Raji (cell line): ENCODE data around the gene DIAPH1.

ENCODE experiments used
- POLR2A ChIP-seq: IDR thresholded peaks from 2 replicates; pipeline ENCODE4 v1.6.1; 2011; ENCODE audit warnings: low read depth, low read length, control low read depth; ENCODE audit not compliant: insufficient read depth

DIAPH1 gene

GRCh38 chr5:141649056-141649688 lies 30.4 kb upstream of the DIAPH1 start:
- no peak for TF ChIP-seq POLR2A

- TF ChIP-seq POLR2A: no peak
Observed at GRCh38 chr5:141647851-141648250, 29.1 kb upstream of the DIAPH1 start.

DNA sequence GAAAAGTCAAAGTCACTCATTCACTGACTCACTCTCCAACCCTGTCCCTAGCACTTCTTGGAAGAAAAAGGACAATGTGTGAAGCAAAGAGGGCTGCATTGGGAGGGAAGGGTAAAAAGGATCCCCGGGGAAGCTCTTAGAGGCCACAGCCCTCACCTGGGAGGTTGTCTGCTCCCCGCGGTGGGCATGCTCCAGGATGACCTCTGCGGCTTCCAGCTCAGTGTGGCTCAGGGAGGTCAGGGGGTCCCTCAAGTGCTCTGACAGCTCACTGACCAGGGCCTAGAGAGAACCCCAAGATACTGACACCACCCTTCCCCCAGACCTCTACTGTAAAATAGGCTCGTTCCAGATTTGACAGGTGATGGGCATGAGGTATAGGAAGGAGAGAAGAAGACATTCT lies 28.4 kb upstream of the DIAPH1 start:
- no peak for TF ChIP-seq POLR2A

- no peak for TF ChIP-seq POLR2A
Observed at GRCh38 chr5:141646026-141646425, 27.2 kb upstream of the DIAPH1 start.

GRCh38 chr5:141641634-141642267 lies 23.0 kb upstream of the DIAPH1 start:
- TF ChIP-seq POLR2A: no peak

DNA sequence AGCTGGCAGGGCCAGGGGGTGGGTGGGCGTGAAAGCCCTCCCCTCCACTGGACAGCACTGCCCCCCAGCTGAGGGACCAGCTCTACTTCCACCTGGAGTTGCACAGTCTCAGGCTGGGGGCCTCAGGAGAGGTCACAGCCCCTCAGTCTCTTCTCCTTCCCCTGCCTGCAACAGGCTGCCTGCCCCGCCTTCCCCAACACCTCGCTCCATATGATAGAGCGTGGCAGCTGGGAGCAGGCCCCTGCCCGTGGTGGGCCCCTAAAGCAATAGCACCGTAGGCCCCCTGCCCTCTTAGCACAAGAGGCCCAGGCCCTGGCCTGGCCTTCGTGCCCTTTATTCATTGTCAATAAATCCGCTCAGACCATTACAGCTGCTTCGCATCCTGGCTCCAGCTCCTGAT lies 21.9 kb upstream of the DIAPH1 start:
- TF ChIP-seq POLR2A: no peak

- TF ChIP-seq POLR2A: no peak
Observed at GRCh38 chr5:141640051-141640415, 21.2 kb upstream of the DIAPH1 start.

DNA sequence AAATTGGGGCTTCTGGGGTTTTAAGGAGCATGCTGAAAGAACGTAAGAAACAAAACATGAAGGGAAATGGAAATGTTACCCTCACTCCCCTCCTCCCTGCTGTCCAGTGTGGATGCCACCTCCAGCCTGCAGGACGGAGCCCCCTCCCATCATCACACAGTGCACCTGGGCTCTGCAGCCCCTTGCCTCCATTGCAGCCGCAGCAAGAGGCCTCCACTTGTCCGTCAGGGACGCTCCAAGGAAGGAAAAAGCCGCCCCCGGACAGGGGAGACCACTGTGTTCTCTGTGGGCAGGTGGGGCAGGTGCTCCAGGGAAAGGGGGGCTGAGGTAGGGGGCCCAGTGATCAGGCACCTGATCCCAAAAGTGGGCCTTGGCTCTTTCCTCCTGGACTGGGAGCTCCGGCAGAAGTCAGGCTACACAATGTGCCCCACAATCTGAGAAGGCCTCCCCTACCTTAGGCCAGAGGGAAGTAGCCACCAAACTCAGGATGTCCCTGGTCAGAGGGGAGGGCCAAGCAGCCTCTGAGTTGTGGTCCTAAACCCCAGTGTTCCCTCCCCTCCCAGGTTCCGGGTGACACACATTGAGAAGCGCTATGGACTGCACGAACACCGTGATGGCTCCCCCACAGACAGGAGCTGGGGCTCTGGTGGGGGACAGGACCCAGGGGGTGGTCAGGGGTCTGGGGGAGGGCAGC lies 20.7 kb upstream of the DIAPH1 start:
- TF ChIP-seq POLR2A: no peak

DNA sequence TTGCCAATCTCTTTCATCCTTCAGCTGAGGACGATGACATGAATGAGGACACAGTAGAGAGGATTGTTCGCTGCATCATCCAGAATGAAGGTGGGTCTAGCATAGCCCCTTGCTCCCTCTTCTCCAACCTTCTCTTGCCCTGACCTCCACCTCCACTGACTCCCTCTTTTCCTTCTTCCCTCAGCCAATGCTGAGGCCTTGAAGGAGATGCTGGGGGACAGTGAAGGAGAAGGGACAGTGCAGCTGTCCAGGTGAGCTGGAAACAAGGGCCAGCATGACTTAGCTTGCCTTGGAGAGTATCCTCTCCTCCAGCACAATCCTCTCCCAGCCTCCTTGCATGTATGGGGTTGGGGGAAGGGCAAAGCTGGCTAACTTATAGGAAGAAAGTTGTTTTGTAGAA lies 20.0 kb upstream of the DIAPH1 start:
- no peak for TF ChIP-seq POLR2A

- 0 out of 2 replicates have a peak, but pooled peaks have one; percentile 10 for TF ChIP-seq POLR2A
Observed at GRCh38 chr5:141637767-141638419, 19.1 kb upstream of the DIAPH1 start.

DNA sequence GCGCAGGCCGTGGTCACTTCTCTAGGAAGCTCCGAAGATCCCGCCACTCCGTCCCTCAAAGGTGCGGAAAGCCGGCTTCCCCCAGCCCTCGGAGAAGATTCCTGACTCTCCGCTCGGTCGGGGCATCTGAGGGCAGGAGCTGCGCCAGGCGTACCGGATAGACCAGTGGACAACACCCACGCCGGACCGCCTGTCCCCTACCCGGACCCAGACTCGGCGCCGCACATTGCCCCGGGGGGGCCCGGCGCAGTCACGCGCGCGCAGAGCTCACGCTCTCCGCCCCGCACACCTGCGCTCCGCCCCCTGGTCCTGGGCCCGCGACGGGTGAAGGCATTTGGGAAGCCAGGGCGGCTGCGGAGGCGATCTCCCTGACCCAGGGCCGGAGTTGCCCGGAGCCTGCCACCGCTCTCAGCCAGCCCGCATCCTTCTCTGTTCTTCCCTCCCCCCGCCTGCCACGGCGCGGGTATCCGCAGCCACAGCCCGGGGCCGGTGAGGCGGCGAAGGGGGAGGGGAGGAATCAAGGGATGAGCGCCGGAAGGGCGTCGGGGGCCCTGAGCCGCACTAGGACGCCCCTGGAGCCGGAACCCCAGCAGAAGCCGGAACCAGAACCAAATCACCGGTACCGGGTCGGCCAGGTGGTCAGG lies 18.4 kb upstream of the DIAPH1 start:
- TF ChIP-seq POLR2A: no peak

- peak; percentile 95 for TF ChIP-seq POLR2A
Observed at GRCh38 chr5:141636413-141637122, 17.8 kb upstream of the DIAPH1 start, which contains the start of the genes HDAC3 and RELL2. Gene HDAC3, minus strand, starts transcription at chr5:141636849. Its CDS starts 59 bp downstream, at chr5:141636790. Gene RELL2, plus strand, starts transcription at chr5:141636997. Its CDS starts 1,229 bp downstream, at chr5:141638226.

DNA sequence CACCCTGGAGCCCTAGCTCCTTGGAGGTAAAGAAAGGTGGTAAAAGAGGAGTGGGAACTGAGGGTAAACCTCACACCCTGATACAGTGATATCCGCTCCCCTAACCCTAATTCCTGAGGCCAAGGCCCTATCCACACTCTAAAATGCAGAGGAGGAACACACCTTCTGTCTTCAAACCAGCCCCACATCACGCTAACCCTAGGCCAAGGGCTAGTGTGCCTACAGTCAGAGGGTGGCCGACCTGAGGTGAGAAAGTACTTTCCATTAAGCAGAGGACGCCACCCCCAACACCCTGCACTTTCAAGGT lies 17.3 kb upstream of the DIAPH1 start:
- no peak for TF ChIP-seq POLR2A

- no peak for TF ChIP-seq POLR2A
Observed at GRCh38 chr5:141635646-141636045, 16.8 kb upstream of the DIAPH1 start.

DNA sequence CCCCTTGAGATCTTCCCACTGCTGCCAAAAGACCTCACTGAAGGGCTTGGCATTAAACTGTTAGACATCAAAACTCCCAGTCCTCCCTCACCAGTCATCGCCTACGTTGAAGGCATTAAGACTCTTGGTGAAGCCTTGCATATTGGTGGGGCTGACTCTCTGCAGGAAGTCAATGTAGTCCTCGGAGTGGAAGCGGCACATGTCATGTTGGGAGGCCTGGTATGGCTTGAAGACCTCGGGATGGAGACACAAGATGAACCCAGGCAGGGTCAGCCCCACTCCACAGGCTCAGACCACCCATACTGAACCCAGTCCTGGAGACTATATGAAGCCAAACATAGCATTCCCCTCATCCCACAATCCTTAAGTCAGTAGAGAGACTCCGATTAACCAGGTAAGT lies 15.9 kb upstream of the DIAPH1 start:
- no peak for TF ChIP-seq POLR2A
